Naive B cell (primary cell): ENCODE results near the gene ATP5PO. TPM values are rescaled to one million over a fixed set of nuclear protein-coding genes. Genes with fewer than 3 reads are reported as not detected.
A peak's percentile ranks its signal among the peaks of the same experiment; 100 is the strongest.
"Not testable (repeated sequence)": the region's sequence is repeated elsewhere in the genome, so short reads cannot be mapped to it uniquely, and the experiment has no call there.

ENCODE experiments used
- ATAC-seq, 2 donors: fragments of 150-1000 bp; cut with Tn5 transposase; 2 replicates each; pipeline ENCODE4 v1.10.0; 2021; ENCODE audit warnings: low read depth in 2 of 2, mild to moderate bottlenecking in 2 of 2, moderate library complexity in 2 of 2
- DNase-seq: peaks from one replicate; pipeline ENCODE4 v3.0.0; 2022
- H3K27ac Mint-ChIP-seq, 6 donors: one replicate each; pipeline ENCODE4 v1.8.0; 2020 to 2022; ENCODE audit warnings: mild to moderate bottlenecking in 6 of 6, mixed read lengths in 6 of 6, moderate library complexity in 5 of 6, inconsistent platforms in 2 of 6
- H3K27me3 Mint-ChIP-seq, 3 donors: one replicate each; pipeline ENCODE4 v1.8.0; 2021 to 2022; ENCODE audit warnings: mixed read lengths in 3 of 3, mild to moderate bottlenecking in 1 of 3
- H3K36me3 Mint-ChIP-seq, 2 donors: one replicate each; pipeline ENCODE4 v1.8.0; 2020 to 2022; ENCODE audit warnings: mixed read lengths in 2 of 2, inconsistent platforms in 1 of 2, mild to moderate bottlenecking in 1 of 2
- H3K4me1 Mint-ChIP-seq, 3 donors: one replicate each; pipeline ENCODE4 v1.8.0; 2020 to 2022; ENCODE audit warnings: mixed read lengths in 3 of 3, inconsistent platforms in 1 of 3, mild to moderate bottlenecking in 1 of 3, moderate library complexity in 1 of 3
- H3K4me3 Mint-ChIP-seq, 8 donors: one replicate each; pipeline ENCODE4 v1.8.0; 2020 to 2022; ENCODE audit warnings: mild to moderate bottlenecking in 8 of 8, mixed read lengths in 8 of 8, moderate library complexity in 8 of 8, inconsistent platforms in 2 of 8
- H3K9me3 Mint-ChIP-seq, 7 donors: one replicate each; pipeline ENCODE4 v1.8.0; 2020 to 2022; ENCODE audit warnings: mixed read lengths in 7 of 7, mild to moderate bottlenecking in 5 of 7, inconsistent platforms in 2 of 7, moderate library complexity in 1 of 7
- polyA plus RNA-seq, 6 donors: library from polyadenylated mRNA; unstranded; fragments of 300-500 nt; fragmentation: Illumina TruSeq; gene quantifications; one replicate each; pipeline ENCODE4 v1.2.3, GENCODE V29; 2021; ENCODE audit warnings: low read depth in 6 of 6

ATP5PO gene
- polyA plus RNA-seq, 6 donors from 2014 or later = 299 to 386 (median 357) TPM

- Mint-ChIP-seq H3K4me1 (no peaks in the 10 kb centered on the region), H3K27me3 (peaks cover 5 to 11% (median 11%) of the 10 kb centered on the region in 3 donors), H3K9me3 (no peaks in the 10 kb centered on the region), H3K27ac (no peak overlapping the region), H3K36me3 (no peaks in the 10 kb centered on the region), H3K4me3 (no peak overlapping the region)
- DNase-seq = no peak
- ATAC-seq = no peak
Observed at GRCh38 chr21:33885172-33885514, 30.5 kb downstream of the ATP5PO start.

GRCh38 chr21:33884376-33885171, 31.0 kb downstream of the ATP5PO start:
- Mint-ChIP-seq H3K4me1 (no peaks in the 10 kb centered on the region), H3K27me3 (peaks cover 5 to 11% (median 11%) of the 10 kb centered on the region in 3 donors), H3K9me3 (no peaks in the 10 kb centered on the region), H3K27ac (no peak overlapping the region), H3K36me3 (no peaks in the 10 kb centered on the region), H3K4me3 (no peak overlapping the region)
- no peak for DNase-seq
- ATAC-seq = no peak

GRCh38 chr21:33883118-33883517, 32.5 kb downstream of the ATP5PO start:
- Mint-ChIP-seq H3K4me1 (no peaks in the 10 kb centered on the region), H3K4me3 (no peak overlapping the region), H3K9me3 (peaks cover 0 to 2% (median 0%) of the 10 kb centered on the region in 7 donors), H3K27ac (no peak overlapping the region), H3K27me3 (peaks cover 9 to 11% (median 11%) of the 10 kb centered on the region in 3 donors), H3K36me3 (no peaks in the 10 kb centered on the region)
- ATAC-seq = no peak
- no peak for DNase-seq

- Mint-ChIP-seq H3K27me3 (peaks cover 9 to 11% (median 11%) of the 10 kb centered on the region in 3 donors), H3K27ac (no peak overlapping the region), H3K4me1 (no peaks in the 10 kb centered on the region), H3K36me3 (no peaks in the 10 kb centered on the region), H3K4me3 (no peak overlapping the region), H3K9me3 (peaks cover 0 to 2% (median 0%) of the 10 kb centered on the region in 7 donors)
- ATAC-seq (no peak), DNase-seq (no peak)
Observed at GRCh38 chr21:33881689-33882440, 33.7 kb downstream of the ATP5PO start.

GRCh38 chr21:33880626-33881025, 35.0 kb downstream of the ATP5PO start:
- H3K9me3 Mint-ChIP-seq = peaks cover 0 to 3% (median 0%) of the 10 kb centered on the region in 7 donors
- H3K4me3 Mint-ChIP-seq = no peak overlapping the region
- ATAC-seq (no peak), DNase-seq (no peak)
- H3K36me3 Mint-ChIP-seq = no peaks in the 10 kb centered on the region
- H3K27me3 Mint-ChIP-seq = peaks cover 9 to 19% (median 11%) of the 10 kb centered on the region in 3 donors
- H3K27ac Mint-ChIP-seq = no peak overlapping the region
- H3K4me1 Mint-ChIP-seq = no peaks in the 10 kb centered on the region

GRCh38 chr21:33878824-33879223, 36.8 kb downstream of the ATP5PO start:
- no peak for ATAC-seq
- H3K9me3 Mint-ChIP-seq = peaks cover 0 to 3% (median 0%) of the 10 kb centered on the region in 7 donors
- no peak overlapping the region for H3K27ac Mint-ChIP-seq
- peaks cover 4 to 8% (median 7%) of the 10 kb centered on the region in 3 donors for H3K27me3 Mint-ChIP-seq
- H3K36me3 Mint-ChIP-seq = no peaks in the 10 kb centered on the region
- H3K4me3 Mint-ChIP-seq = no peak overlapping the region
- no peaks in the 10 kb centered on the region for H3K4me1 Mint-ChIP-seq
- DNase-seq = no peak

GRCh38 chr21:33875026-33875695, 40.4 kb downstream of the ATP5PO start:
- no peak overlapping the region for H3K4me3 Mint-ChIP-seq
- H3K27ac Mint-ChIP-seq = no peak overlapping the region

GRCh38 chr21:33874161-33874560, 41.4 kb downstream of the ATP5PO start:
- H3K27ac Mint-ChIP-seq = no peak overlapping the region
- no peaks in the 10 kb centered on the region for H3K4me1 Mint-ChIP-seq
- no peak overlapping the region for H3K4me3 Mint-ChIP-seq
- H3K36me3 Mint-ChIP-seq = no peaks in the 10 kb centered on the region
- H3K9me3 Mint-ChIP-seq = peaks cover 0 to 3% (median 0%) of the 10 kb centered on the region in 7 donors
- ATAC-seq (no peak), DNase-seq (no peak)
- peaks cover 0 to 8% (median 4%) of the 10 kb centered on the region in 3 donors for H3K27me3 Mint-ChIP-seq

More at GRCh38 chr21:33875026-33875695, 40.4 kb downstream of the ATP5PO start:
- Mint-ChIP-seq H3K4me1 (no peaks in the 10 kb centered on the region), H3K36me3 (no peaks in the 10 kb centered on the region), H3K9me3 (peaks cover 0 to 3% (median 0%) of the 10 kb centered on the region in 7 donors), H3K27me3 (peaks cover 0 to 8% (median 4%) of the 10 kb centered on the region in 3 donors)
- ATAC-seq = no peak
- DNase-seq = no peak

- ATAC-seq (no peak), DNase-seq (no peak)
- Mint-ChIP-seq H3K4me3 (no peak overlapping the region), H3K27ac (no peak overlapping the region), H3K36me3 (no peaks in the 10 kb centered on the region), H3K27me3 (peaks cover 0 to 8% (median 0%) of the 10 kb centered on the region in 3 donors), H3K9me3 (peaks cover 0 to 3% (median 0%) of the 10 kb centered on the region in 7 donors), H3K4me1 (no peaks in the 10 kb centered on the region)
Observed at GRCh38 chr21:33872881-33873515, 42.6 kb downstream of the ATP5PO start.

- no peak for ATAC-seq
- Mint-ChIP-seq H3K9me3 (peaks cover 0 to 2% (median 0%) of the 10 kb centered on the region in 7 donors), H3K27ac (no peak overlapping the region), H3K27me3 (peaks cover 0 to 4% (median 0%) of the 10 kb centered on the region in 3 donors), H3K4me3 (no peak overlapping the region), H3K4me1 (peaks cover 0 to 7% (median 5%) of the 10 kb centered on the region in 3 donors), H3K36me3 (no peaks in the 10 kb centered on the region)
- DNase-seq = no peak
Observed at GRCh38 chr21:33871171-33871570, 44.4 kb downstream of the ATP5PO start.

- Mint-ChIP-seq H3K27me3 (peaks cover 0 to under 1% (median 0%) of the 10 kb centered on the region in 3 donors), H3K36me3 (no peaks in the 10 kb centered on the region), H3K27ac (no peak overlapping the region), H3K4me1 (peaks cover 0 to 7% (median 5%) of the 10 kb centered on the region in 3 donors), H3K4me3 (no peak overlapping the region), H3K9me3 (no peaks in the 10 kb centered on the region)
- ATAC-seq (no peak), DNase-seq (no peak)
Observed at GRCh38 chr21:33870768-33871167, 44.8 kb downstream of the ATP5PO start.

GRCh38 chr21:33869873-33870272, 45.7 kb downstream of the ATP5PO start:
- Mint-ChIP-seq H3K4me3 (no peak overlapping the region), H3K9me3 (no peaks in the 10 kb centered on the region), H3K27ac (no peak overlapping the region), H3K4me1 (peaks cover 0 to 7% (median 5%) of the 10 kb centered on the region in 3 donors), H3K36me3 (no peaks in the 10 kb centered on the region), H3K27me3 (peaks cover 0 to 9% (median 3%) of the 10 kb centered on the region in 3 donors)
- no peak for DNase-seq
- no peak for ATAC-seq

GRCh38 chr21:33867868-33868267, 47.7 kb downstream of the ATP5PO start:
- peak overlapping the region in 1 of 6 donors; percentile 45 for H3K27ac Mint-ChIP-seq
- H3K4me3 Mint-ChIP-seq = peak overlapping the region in 5 of 8 donors; percentile 17 to 91 (median 33)
- H3K9me3 Mint-ChIP-seq, ATAC-seq, H3K4me1 Mint-ChIP-seq, H3K36me3 Mint-ChIP-seq, DNase-seq: not testable (repeated sequence)
- H3K27me3 Mint-ChIP-seq = peaks cover 0 to 23% (median 6%) of the 10 kb centered on the region in 3 donors
